NCI-H1092 (cell line): ENCODE data around the gene TRIO.

Experiments
- DNase-seq: peaks from one replicate; lab custom pipeline; 2025; lab: John Stamatoyannopoulos, UW

TRIO gene

GRCh38 chr5:14168144-14168792 is 25.1 kb downstream of the TRIO start:
- DNase-seq = no peak

- DNase-seq = no peak
Measured at GRCh38 chr5:14168793-14169262, 25.7 kb downstream of the TRIO start.

GRCh38 chr5:14171046-14171445 is 27.9 kb downstream of the TRIO start:
- no peak for DNase-seq

GRCh38 chr5:14171621-14172020 is 28.5 kb downstream of the TRIO start:
- DNase-seq = no peak

GRCh38 chr5:14172149-14172795 is 29.1 kb downstream of the TRIO start:
- no peak for DNase-seq

GRCh38 chr5:14173377-14174229 is 30.5 kb downstream of the TRIO start:
- no peak for DNase-seq

- DNase-seq = no peak
Measured at GRCh38 chr5:14174230-14174636, 31.1 kb downstream of the TRIO start.

- no peak for DNase-seq
Measured at GRCh38 chr5:14175381-14175780, 32.2 kb downstream of the TRIO start.

- no peak for DNase-seq
Measured at GRCh38 chr5:14176888-14177287, 33.7 kb downstream of the TRIO start.

GRCh38 chr5:14177634-14178033 is 34.5 kb downstream of the TRIO start:
- no peak for DNase-seq

- DNase-seq = no peak
Measured at GRCh38 chr5:14178091-14178490, 34.9 kb downstream of the TRIO start.

- no peak for DNase-seq
Measured at GRCh38 chr5:14178671-14179211, 35.6 kb downstream of the TRIO start.

- DNase-seq = no peak
Measured at GRCh38 chr5:14179446-14179845, 36.3 kb downstream of the TRIO start.

GRCh38 chr5:14180437-14180836 is 37.3 kb downstream of the TRIO start:
- DNase-seq = no peak

- DNase-seq = no peak
Measured at GRCh38 chr5:14181299-14181968, 38.3 kb downstream of the TRIO start.

- no peak for DNase-seq
Measured at GRCh38 chr5:14182761-14183160, 39.6 kb downstream of the TRIO start.

GRCh38 chr5:14183187-14183939 is 40.2 kb downstream of the TRIO start:
- DNase-seq = no peak

GRCh38 chr5:14184082-14184481 is 40.9 kb downstream of the TRIO start:
- no peak for DNase-seq

GRCh38 chr5:14184725-14185124 is 41.6 kb downstream of the TRIO start:
- DNase-seq = no peak

GRCh38 chr5:14185326-14186058 is 42.4 kb downstream of the TRIO start:
- DNase-seq = peak; percentile 21
